ENCODE results near the gene TRAF4.
"Not testable (repeated sequence)": the region's sequence is repeated elsewhere in the genome, so short reads cannot be mapped to it uniquely, and the experiment has no call there.

The TRAF4 gene

DNA sequence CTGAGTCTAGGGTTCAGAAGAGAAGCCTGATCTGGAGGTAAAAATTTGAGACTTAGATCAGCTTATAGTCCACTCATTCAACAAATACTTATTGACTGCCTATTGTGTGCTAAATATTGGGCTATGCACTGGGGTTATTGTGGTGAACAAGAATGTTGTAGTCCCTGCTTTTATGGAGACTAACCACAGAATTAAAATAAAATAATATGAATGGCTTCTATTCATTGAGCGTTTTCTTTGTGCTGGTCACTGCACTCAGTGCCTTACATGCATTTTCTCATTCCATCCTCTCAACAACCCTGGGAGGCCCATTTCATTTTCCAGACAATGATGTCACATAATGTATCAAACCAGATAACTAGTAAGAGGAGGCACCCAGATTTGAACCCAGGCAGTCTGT, 10.5 kb upstream of the TRAF4 start:
- DNase-seq = no peak

DNA sequence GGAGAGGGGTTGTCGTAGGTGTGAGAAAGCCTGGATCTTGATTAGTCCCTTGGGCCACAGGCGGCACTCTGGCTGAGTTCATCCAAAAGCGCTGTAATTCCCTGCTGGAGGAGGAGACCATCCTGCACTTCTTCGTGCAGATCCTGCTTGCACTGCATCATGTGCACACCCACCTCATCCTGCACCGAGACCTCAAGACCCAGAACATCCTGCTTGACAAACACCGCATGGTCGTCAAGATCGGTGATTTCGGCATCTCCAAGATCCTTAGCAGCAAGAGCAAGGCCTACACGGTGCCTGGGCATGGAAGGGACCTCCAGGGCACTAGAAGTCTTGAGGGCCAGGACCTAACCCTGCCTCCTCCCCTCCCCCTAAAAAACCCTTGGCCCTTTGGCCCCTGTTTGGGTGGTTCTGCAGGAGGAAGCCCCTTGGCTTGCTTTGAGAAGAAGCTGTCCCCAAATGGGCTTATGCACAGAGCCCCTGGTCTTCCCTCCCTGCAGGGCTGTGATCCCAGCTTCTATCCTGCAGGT, 9.0 kb upstream of the TRAF4 start:
- DNase-seq = no peak

DNA sequence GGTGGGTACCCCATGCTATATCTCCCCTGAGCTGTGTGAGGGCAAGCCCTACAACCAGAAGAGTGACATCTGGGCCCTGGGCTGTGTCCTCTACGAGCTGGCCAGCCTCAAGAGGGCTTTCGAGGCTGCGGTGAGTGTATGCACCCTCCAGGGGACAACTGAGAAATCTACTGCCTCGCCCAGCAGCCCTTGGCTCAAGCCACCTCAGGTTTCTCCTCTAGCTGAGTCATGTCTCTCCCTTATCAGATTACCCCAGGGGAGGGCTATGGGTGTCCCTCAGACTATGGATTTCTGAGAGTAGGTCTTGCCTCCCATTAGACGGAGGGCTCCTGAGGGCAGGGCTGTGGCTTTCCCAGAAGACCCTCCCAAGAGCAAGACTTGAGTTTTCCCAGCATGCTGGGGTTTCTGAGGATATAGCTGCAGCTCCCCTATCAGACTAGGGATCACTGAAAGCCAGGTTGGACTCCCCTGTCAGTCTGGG, 8.5 kb upstream of the TRAF4 start:
- no peak for DNase-seq

DNA sequence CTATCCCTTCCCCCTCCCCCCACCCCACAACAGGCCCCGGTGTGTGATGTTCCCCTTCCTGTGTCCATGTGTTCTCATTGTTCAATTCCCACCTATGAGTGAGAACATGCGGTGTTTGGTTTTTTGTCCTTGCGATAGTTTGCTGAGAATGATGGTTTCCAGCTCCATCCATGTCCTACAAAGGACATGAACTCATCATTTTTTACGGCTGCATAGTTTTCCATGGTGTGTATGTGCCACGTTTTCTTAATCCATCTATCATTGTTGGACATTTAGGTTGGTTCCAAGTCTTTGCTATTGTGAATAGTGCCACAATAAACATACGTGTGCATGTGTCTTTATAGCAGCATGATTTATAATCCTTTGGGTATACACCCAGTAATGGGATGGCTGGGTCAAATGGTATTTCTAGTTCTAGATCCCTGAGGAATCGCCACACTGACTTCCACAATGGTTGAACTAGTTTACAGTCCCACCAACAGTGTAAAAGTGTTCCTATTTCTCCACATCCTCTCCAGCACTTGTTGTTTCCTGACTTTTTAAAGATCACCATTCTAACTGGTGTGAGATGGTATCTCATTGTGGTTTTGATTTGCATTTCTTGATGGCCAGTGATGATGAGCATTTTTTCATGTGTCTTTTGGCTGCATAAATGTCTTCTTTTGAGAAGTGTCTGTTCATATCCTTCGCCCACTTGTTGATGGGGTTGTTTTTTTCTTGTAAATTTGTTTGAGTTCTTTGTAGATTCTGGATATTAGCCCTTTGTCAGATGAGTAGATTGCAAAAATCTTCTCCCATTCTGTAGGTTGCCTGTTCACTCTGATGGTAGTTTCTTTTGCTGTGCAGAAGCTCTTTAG, 7.7 kb upstream of the TRAF4 start:
- not testable (repeated sequence) for DNase-seq

DNA sequence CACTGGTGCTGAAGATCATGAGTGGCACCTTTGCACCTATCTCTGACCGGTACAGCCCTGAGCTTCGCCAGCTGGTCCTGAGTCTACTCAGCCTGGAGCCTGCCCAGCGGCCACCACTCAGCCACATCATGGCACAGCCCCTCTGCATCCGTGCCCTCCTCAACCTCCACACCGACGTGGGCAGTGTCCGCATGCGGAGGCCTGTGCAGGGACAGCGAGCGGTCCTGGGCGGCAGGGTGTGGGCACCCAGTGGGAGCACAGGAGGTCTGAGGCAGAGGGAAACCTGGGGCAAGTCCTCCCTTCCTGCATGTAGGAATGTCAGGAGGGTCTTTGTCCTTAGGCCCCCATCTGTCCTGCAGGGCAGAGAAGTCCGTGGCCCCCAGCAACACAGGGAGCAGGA, 6.5 kb upstream of the TRAF4 start:
- no peak for DNase-seq

DNA sequence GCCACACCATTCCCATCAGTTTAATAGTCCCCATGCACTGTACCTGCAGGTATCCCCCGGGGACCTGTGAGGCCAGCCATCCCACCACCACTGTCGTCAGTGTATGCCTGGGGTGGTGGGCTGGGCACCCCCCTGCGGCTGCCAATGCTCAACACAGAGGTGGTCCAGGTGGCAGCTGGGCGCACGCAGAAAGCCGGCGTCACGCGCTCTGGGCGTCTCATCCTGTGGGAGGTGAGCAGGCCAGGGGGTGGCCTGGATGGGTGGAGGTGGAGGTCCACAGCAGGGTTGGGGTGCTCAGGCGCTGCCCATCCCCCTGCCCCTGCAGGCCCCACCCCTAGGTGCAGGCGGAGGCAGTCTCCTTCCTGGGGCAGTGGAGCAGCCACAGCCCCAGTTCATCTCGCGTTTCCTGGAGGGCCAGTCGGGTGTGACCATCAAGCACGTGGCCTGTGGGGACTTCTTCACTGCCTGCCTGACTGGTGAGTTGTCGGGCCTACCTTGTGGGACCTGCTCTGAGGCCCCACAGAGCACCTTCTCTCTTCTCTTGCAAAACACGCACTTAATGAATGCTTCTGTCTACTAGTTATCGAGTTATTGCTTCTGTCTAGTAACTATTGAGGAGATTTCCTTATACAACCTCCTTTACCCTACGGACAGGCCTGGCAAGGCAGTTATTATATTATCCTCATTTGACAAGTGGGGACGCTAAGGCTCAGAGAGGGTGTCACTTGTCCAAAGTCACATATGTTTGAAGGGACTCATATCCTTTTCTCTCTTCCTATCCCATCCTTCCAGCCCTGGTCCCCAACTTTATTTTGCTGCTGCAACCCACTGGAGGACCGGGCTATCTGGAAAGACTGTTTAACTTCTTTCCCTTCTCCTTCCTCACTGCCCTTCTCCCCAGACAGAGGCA, 5.8 kb upstream of the TRAF4 start:
- DNase-seq = no peak

DNA sequence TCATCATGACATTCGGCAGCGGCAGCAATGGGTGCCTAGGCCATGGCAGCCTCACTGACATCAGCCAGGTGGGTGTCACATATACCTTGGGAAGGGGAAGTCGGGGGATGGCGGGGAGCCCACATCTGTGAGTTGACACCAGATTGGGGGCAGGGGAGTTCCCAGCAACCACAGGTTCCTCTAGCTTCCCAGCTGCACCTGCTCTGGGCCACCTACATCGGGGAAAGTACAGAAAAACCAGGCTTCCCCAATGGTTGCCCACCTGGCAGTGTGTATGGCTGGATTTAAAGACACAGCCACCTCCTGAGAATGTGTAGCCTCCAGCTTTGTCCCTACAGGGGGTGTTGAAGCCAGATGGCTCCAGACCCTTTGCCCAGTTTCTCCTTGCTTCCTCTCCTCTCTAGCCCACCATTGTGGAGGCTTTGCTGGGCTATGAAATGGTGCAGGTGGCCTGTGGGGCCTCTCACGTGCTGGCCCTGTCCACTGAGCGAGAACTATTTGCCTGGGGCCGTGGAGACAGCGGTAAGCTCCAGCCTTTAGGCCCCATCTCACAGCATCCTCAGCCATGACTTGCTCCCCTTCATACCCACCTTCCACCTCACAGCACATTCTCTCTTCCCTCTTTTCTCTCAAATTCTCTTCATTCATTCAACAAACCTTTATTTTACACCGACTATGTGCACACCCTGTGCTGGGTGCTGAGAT, 5.0 kb upstream of the TRAF4 start:
- no peak for DNase-seq

DNA sequence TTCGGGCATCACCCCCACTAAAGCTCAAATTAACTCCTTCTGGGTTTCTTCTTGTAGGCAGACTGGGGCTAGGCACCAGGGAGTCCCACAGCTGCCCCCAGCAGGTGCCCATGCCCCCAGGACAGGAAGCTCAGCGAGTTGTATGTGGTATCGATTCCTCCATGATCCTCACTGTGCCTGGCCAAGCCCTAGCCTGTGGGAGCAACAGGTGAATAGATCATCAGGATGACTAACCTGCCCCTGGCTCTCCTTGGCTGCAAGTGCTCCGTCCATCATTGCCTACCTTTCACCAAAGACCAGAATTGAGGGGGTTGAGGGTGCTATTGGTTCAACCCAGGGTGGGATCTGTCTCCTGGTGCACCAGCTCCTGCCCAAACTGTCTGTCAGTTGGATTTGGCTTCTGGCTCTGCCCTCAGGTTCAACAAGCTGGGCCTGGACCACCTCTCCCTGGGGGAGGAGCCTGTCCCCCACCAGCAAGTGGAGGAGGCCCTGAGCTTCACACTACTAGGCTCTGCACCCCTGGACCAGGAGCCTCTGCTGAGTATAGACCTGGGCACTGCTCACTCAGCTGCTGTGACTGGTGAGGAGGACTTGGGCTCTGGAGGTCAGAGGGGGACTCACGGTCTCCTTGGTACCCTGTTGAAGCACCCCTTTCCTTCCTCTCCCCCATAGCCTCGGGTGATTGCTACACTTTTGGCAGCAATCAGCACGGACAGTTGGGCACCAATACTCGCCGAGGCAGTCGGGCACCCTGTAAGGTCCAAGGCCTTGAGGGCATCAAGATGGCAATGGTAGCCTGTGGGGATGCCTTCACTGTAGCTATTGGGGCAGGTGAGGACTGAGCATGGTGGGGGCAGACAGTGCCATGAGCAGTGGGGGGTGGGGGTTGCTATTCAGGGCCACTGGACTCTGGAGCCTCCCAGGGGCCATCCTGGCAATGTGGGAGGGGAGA, 3.1 kb upstream of the TRAF4 start:
- DNase-seq = no peak

DNA sequence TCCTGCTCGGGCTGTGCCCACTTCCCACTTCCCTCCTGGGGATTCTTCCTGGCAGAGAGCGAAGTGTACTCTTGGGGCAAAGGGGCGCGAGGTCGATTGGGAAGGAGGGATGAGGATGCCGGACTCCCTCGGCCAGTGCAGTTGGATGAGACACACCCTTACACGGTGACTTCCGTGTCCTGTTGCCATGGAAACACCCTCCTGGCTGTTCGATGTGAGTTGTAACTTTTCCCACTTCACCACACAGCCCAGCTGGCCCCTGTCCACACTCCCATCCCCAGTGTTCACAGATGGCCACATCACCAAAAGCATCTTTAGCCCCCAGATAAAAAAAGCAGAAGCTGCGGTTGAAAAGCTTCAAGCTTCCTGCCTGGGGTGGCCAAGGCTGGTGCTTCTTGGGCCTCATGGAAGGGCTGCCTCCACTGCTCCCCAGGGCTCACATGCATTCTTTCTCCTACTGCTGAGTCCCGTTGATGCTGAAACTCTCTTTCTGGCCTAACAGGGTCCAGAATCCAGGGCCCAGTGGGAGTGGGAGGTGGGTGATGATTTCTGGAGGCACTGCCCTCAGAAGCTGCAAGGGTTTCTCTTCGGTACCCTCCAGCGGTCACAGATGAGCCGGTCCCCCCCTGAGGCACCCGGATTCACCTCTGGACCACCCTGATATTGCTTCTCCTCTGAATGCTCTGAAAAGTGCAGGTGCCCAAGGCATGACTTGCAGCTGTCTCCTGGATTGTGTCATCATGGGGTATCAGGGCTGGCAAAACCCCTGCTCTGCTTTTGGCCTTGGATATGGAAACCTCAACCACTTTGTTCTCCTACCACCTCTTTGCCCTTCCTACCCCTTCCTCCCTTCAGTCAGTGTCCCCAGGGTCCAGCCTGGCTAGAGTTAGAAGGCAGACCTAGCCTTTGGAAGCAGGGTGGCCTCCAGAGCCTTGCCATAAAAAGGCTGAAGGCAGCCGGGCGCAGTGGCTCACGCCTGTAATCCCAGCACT, 2.2 kb upstream of the TRAF4 start:
- peak; percentile 15 to 80 for DNase-seq

DNA sequence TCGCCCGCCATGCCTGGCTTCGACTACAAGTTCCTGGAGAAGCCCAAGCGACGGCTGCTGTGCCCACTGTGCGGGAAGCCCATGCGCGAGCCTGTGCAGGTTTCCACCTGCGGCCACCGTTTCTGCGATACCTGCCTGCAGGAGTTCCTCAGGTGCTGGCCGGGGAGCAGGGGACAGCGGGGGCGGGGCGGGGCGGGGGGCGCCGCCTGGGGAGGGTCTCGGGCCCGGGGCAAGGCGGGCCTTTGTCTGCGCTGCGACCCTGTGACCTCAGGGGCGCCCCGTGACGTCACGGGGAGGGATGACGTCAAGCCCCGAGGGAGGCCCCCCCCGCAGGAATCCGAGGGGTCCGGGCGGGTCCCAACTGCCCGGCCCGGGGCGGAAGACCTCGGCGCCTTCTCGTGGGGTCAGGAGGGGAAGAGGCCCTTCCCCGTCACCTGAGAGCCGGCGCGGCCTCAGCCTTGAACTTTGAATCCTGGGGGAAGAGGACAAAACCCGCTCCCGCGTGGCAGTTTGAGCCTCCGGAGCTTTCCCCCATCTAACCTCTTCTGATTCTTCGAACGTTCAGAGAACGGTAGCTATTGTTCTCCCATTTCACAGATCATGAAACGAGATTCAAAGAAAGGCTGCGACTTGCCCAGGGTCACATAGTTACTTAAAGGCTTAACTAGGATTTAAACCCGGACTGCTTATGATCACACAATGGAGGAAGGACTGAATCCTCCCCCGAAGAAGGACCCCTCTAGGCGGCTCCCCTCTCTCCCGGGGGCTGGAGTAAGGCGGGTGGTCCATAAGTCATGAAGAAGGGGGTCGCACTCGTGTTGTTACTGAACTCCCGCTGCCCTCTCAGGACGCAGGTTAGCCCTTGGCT, 527 bp downstream of the TRAF4 start:
- peak in 1 of 2 donors; percentile 69 for DNase-seq

DNA sequence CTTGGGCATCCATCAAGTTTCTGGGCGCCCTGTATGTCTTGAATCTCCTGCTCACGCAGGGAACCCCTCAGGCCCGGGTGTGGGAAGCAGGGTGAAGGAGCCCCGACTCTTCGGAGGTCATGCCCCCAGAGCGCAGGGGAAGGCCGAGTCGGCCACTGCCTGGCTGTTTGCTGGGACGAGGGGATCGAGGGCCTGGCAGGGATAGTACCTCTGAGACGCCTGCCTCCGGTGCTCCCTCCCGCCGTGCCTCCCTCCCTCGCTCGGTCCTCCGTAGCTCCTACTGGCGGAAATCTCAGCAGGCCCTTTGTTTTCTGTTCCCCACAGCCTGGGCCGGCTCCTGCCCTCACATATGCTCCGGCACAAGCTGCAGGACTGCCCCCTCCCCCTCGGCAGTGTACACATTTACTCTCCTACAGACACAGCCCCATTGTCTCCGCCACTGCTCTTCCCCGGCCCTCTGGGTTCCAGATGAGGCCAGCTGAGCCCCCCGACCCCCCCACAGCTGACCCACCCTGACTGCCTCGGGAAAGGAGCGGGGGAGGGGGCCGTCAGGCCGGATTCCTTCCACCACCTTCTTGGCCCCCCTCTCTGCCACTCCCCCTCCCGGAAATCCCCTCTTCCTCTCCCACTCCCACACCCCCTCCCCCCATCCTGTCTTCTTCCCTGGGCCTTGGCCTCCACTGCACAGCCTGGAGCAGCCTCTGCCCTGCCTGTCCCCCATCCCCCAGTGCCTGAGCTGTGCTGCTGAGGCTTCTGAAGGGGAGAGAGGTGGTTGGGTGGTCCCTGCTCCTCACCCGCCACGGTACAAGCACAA, 1.4 kb downstream of the TRAF4 start:
- DNase-seq = no peak

DNA sequence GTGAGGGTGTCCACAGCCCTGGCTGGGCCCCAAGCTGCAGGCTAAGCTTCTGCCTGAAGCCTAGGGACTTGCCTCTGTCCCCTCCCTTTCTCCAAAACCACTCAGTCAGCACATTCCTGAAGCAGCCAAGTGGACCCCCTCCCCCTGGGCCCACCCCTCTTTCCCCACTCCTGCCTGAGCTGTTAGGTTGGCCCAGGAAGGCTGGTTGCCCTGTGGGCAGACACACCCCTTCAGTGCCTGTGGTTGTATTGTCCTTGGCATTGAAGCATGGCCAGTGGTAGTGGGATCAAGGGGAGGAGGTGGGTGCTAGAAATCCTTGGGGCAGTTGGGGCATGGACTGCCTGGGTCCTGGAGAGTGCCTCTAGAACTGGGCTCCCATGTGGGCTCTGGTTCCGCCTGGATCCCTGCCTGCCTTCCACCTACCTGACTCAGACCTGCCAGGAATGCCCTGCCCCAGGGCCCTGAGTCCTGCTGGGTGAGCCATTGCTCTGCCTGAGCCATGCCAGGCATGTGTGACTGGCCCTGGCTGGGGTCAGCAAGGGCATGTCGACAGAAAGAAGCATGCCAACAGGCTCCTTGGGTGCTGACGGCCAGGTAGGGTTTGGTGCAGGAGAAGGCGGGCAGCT, 2.1 kb downstream of the TRAF4 start:
- no peak for DNase-seq

DNA sequence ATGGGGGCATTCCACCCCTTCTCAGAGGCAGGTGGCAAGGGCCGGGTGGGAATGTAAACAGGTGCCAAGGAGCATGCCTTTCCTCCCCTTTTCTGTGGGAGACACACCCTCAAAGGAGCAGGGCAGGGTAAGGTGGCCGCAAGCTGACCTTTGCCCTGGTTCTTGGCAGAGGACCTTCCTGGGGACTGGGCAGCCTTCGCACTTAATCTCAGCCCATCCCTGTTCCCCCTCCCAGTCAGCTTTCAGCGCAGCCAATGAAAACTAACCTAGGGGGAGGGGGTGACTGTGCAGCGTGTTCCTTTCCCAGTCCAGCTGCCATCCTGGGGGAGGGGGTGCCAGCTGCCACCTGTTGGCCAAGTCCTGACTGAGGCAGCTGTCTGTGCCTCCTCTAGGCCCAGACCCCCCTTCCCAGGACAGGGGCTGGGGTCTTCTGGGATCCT, 2.8 kb downstream of the TRAF4 start:
- no peak for DNase-seq

DNA sequence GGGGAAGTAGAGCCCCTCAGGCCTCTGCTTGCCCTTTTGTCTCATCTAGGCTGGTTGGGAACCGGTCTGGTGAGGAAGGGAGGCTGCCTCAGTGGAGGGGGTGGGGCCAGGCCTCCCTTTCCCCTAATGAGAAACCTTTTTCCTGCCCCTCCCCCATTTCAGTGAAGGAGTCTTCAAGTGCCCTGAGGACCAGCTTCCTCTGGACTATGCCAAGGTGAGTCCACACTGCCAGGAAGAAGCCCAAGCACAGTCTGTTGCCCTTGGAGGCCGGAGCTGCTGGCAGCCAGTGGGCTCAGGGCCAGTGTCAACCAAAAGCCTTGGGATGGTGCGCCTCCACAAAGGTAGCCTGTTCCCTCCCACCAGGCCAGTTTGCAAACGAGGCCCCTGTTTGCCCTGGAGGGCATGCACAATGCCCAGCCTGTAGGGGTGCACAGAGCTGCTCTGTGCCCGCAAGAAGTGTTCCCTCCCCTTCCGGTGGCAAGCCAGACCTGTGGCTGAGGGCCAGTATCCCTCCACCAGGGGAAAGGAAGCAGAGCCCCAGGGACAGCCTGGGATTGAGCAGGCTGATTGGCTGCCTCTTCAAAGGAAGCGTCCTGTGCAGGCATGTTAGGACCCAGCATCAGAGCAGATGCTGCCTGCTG, 3.4 kb downstream of the TRAF4 start:
- DNase-seq = no peak

DNA sequence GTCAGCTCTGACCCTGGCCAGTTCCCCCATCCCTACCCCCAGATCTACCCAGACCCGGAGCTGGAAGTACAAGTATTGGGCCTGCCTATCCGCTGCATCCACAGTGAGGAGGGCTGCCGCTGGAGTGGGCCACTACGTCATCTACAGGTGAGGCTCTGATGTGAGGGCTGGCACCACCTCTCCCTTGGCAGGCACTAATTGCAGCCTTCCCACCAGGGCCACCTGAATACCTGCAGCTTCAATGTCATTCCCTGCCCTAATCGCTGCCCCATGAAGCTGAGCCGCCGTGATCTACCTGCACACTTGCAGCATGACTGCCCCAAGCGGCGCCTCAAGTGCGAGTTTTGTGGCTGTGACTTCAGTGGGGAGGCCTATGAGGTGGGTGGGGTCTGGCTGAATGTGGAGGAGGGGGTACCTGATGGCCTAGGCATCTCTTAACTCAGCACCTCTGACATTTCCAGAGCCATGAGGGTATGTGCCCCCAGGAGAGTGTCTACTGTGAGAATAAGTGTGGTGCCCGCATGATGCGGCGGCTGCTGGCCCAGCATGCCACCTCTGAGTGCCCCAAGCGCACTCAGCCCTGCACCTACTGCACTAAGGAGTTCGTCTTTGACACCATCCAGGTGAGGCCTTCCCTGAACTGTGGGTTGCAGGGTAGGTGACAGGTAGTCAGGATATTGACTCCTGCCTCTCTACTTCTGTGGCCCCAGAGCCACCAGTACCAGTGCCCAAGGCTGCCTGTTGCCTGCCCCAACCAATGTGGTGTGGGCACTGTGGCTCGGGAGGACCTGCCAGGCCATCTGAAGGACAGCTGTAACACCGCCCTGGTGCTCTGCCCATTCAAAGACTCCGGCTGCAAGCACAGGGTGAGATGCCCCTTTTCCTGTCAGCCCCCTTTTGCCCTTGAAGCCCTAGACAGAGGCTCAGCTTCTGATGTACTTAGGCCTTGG, 4.3 kb downstream of the TRAF4 start:
- no peak for DNase-seq

DNA sequence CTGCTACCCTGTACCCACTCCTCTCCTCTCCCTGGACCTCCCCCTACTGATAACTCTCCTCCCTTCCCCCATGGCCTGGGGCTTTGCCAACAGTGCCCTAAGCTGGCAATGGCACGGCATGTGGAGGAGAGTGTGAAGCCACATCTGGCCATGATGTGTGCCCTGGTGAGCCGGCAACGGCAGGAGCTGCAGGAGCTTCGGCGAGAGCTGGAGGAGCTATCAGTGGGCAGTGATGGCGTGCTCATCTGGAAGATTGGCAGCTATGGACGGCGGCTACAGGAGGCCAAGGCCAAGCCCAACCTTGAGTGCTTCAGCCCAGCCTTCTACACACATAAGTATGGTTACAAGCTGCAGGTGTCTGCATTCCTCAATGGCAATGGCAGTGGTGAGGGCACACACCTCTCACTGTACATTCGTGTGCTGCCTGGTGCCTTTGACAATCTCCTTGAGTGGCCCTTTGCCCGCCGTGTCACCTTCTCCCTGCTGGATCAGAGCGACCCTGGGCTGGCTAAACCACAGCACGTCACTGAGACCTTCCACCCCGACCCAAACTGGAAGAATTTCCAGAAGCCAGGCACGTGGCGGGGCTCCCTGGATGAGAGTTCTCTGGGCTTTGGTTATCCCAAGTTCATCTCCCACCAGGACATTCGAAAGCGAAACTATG, 5.2 kb downstream of the TRAF4 start:
- no peak for DNase-seq

Data from bone marrow (tissue), 2 donors.